Astrocyte of the spinal cord (primary cell): ENCODE data around the gene CD72.

ENCODE experiments used
- DNase-seq: peaks from one replicate; pipeline ENCODE4 v3.0.0; 2011; ENCODE audit warnings: low read depth, low spot score
- H3K4me3 ChIP-seq: 2 replicates; pipeline ENCODE4 v1.5.1; 2011; ENCODE audit warnings: low read depth, mild to moderate bottlenecking, low read length, moderate library complexity
- CTCF ChIP-seq: IDR thresholded peaks from 2 replicates; pipeline ENCODE4 v1.5.1; 2012; ENCODE audit warnings: low read depth, mild to moderate bottlenecking, low read length, inconsistent platforms
- in situ Hi-C: cut with HindIII; loops from 2 replicates; pipeline ENCODE4 v1.10.0; 2017; ENCODE audit warnings: low sequenced_read_pairs

CD72 gene

GRCh38 chr9:35657546-35658136 is 39.4 kb upstream of the CD72 start, which contains the start of gene RMRP:
TSS of gene RMRP (minus strand) at chr9:35658019.
- in situ Hi-C loops: no loop called here
- DNase-seq: peak; percentile 100
- TF ChIP-seq CTCF: no peak
- peak within 1 kb of the TSS; percentile 86 for H3K4me3 ChIP-seq

- no peak for DNase-seq
- H3K4me3 ChIP-seq: peak overlapping the region; percentile 33
- in situ Hi-C loops: no loop called here
- TF ChIP-seq CTCF: no peak
These were observed 38.8 kb upstream of the CD72 start for GRCh38 chr9:35656831-35657545.

- DNase-seq: no peak
- TF ChIP-seq CTCF: no peak
- in situ Hi-C loops: no loop called here
- H3K4me3 ChIP-seq: no peak overlapping the region
These were observed 38.1 kb upstream of the CD72 start for GRCh38 chr9:35656348-35656747.

- no peak overlapping the region for H3K4me3 ChIP-seq
- no peak for DNase-seq
- no peak for TF ChIP-seq CTCF
- in situ Hi-C loops: no loop called here
These were observed 35.4 kb upstream of the CD72 start for GRCh38 chr9:35653611-35654010.

GRCh38 chr9:35652829-35653209 is 34.6 kb upstream of the CD72 start:
- H3K4me3 ChIP-seq: no peak overlapping the region
- no peak for TF ChIP-seq CTCF
- in situ Hi-C loops: no loop called here
- DNase-seq: no peak

- in situ Hi-C loops: no loop called here
- DNase-seq: peak; percentile 17
- H3K4me3 ChIP-seq: no peak overlapping the region
These were observed 34.0 kb upstream of the CD72 start for GRCh38 chr9:35651956-35652828.

More at GRCh38 chr9:35651956-35652828, 34.0 kb upstream of the CD72 start:
- TF ChIP-seq CTCF: no peak
